B cell (primary cell): Measurements from ENCODE around the gene CA5A. TPM values are rescaled to one million over a fixed set of nuclear protein-coding genes. Genes with fewer than 3 reads are reported as not detected.

Source experiments
- ATAC-seq: fragments of 200-7000 bp; cut with Tn5 transposase; one replicate; pipeline ENCODE4 v1.10.0; 2021; ENCODE audit warnings: low read depth, mild to moderate bottlenecking, moderate number of reproducible peaks, moderate library complexity
- CTCF ChIA-PET: fragments of 350-600 bp; sonication (Branson Sonifier 250); formaldehyde crosslinking; loops from one replicate; lab custom pipeline; 2021; ENCODE audit warnings: antibody characterized with exemption, inconsistent platforms; lab: Charles Lee
- POLR2A ChIA-PET: fragments of 350-600 bp; sonication (Branson Sonifier 250); formaldehyde crosslinking; loops from one replicate; lab custom pipeline; 2021; ENCODE audit warnings: antibody characterized with exemption; lab: Charles Lee
- DNase-seq: peaks from one replicate; pipeline ENCODE4 v3.0.0; 2013
- H2AFZ ChIP-seq: 2 replicates; pipeline ENCODE4 v1.6.1; 2012; ENCODE audit warnings: mild to moderate bottlenecking, low read depth, low read length; ENCODE audit not compliant: insufficient read depth, poor library complexity, severe bottlenecking
- H3K27ac ChIP-seq, 2 donors: 1 replicate in 1 of 2; 2 replicates in 1 of 2; pipeline ENCODE4 v1.5.1; 2012 to 2013; ENCODE audit warnings: low read length in 2 of 2, mild to moderate bottlenecking in 2 of 2, moderate library complexity in 1 of 2
- H3K27me3 ChIP-seq, 4 experiments: fragments of 200-600 bp in 1 of 4; sonication (generic) in 1 of 4; replicated peaks in 1 of 4; 1 replicate in 2 of 4; 2 replicates in 2 of 4; pipeline versions ENCODE4 v1.6.1 to v1.7.0; 2013 to 2016; ENCODE audit warnings: low read length in 3 of 4, mild to moderate bottlenecking in 2 of 4, mixed read lengths in 1 of 4, moderate library complexity in 1 of 4; ENCODE audit not compliant: insufficient read depth in 4 of 4, control insufficient read depth in 3 of 4; ENCODE audit errors: control extremely low read depth in 1 of 4
- H3K36me3 ChIP-seq, 2 experiments: replicated peaks in 1 of 2; 1 replicate in 1 of 2; 2 replicates in 1 of 2; pipeline versions ENCODE4 v1.6.1 to v1.7.1; 2013; ENCODE audit warnings: low read length in 1 of 2; ENCODE audit not compliant: insufficient read depth in 2 of 2, control insufficient read depth in 1 of 2; ENCODE audit errors: control extremely low read depth in 1 of 2, extremely low read depth in 1 of 2
- H3K4me1 ChIP-seq, 2 donors: fragments of 200-600 bp in 1 of 2; sonication (generic) in 1 of 2; 1 replicate in 1 of 2; 2 replicates in 1 of 2; pipeline versions ENCODE4 v1.5.1 to v1.6.1; 2013 to 2017; ENCODE audit warnings: low read length in 2 of 2; ENCODE audit not compliant: control insufficient read depth in 2 of 2, insufficient read depth in 2 of 2
- H3K4me2 ChIP-seq: replicated peaks from 2 replicates; pipeline ENCODE3; 2012; ENCODE audit warnings: mild to moderate bottlenecking, low read depth, low read length; ENCODE audit not compliant: poor library complexity, severe bottlenecking
- H3K4me3 ChIP-seq, 5 experiments: fragments of 200-600 bp in 1 of 5; sonication (generic) in 1 of 5; 1 replicate in 3 of 5; 2 replicates in 2 of 5; pipeline versions ENCODE4 v1.5.1 to v1.7.0; 2011 to 2016; ENCODE audit warnings: low read length in 4 of 5, mild to moderate bottlenecking in 4 of 5, low read depth in 2 of 5, control low read depth in 1 of 5, moderate library complexity in 1 of 5; ENCODE audit not compliant: insufficient read depth in 1 of 5; ENCODE audit errors: control extremely low read depth in 1 of 5, extremely low read depth in 1 of 5
- H3K79me2 ChIP-seq: fragments of 200-600 bp; sonication (generic); one replicate; pipeline ENCODE4 v1.6.0; 2016; ENCODE audit warnings: low read length; ENCODE audit not compliant: control insufficient read depth, insufficient read depth
- H3K9ac ChIP-seq: fragments of 200-600 bp; sonication (generic); 2 replicates; pipeline ENCODE4 v1.6.1; 2017; ENCODE audit warnings: mild to moderate bottlenecking, low read length, moderate library complexity
- H3K9me3 ChIP-seq, 3 donors: one replicate each; pipeline versions ENCODE4 v1.6.1 to v1.7.1; 2013; ENCODE audit warnings: low read length in 2 of 3; ENCODE audit not compliant: control insufficient read depth in 2 of 3, insufficient read depth in 1 of 3; ENCODE audit errors: control extremely low read depth in 1 of 3
- H4K20me1 ChIP-seq: 2 replicates; pipeline ENCODE4 v1.6.0; 2012; ENCODE audit warnings: mild to moderate bottlenecking, low read length; ENCODE audit not compliant: insufficient read depth, control insufficient read depth, poor library complexity, severe bottlenecking
- H3K27ac Mint-ChIP-seq: one replicate; pipeline ENCODE4 v1.8.0; 2021; ENCODE audit warnings: mixed read lengths
- H3K27me3 Mint-ChIP-seq: one replicate; pipeline ENCODE4 v1.8.0; 2021; ENCODE audit warnings: mixed read lengths
- H3K4me1 Mint-ChIP-seq: one replicate; pipeline ENCODE4 v1.8.0; 2021; ENCODE audit warnings: mixed read lengths
- H3K4me3 Mint-ChIP-seq: one replicate; pipeline ENCODE4 v1.8.0; 2021; ENCODE audit warnings: mixed read lengths
- H3K9me3 Mint-ChIP-seq: one replicate; pipeline ENCODE4 v1.8.0; 2022; ENCODE audit warnings: mixed read lengths; ENCODE audit not compliant: insufficient read depth
- CTCF ChIP-seq: fragments of 200-600 bp; IDR thresholded peaks from one replicate; pipeline ENCODE4 v1.8.0; 2022; ENCODE audit warnings: antibody characterized with exemption, mild to moderate bottlenecking
- EZH2 ChIP-seq: IDR thresholded peaks from 2 replicates; pipeline ENCODE4 v1.6.1; 2012; ENCODE audit warnings: borderline replicate concordance, low read depth, mild to moderate bottlenecking, moderate library complexity, low read length; ENCODE audit not compliant: insufficient read depth, poor library complexity, severe bottlenecking
- whole genome bisulfite sequencing: methylation state at CpG from one replicate; pipeline ENCODE4 v1.1.5; 2013; ENCODE audit warnings: missing lambda C conversion rate; ENCODE audit not compliant: insufficient coverage; 5-methylcytosine and 5-hydroxymethylcytosine counted together
- intact Hi-C: fragments of 100-400 bp; cut with micrococcal nuclease; formaldehyde crosslinking; loops from one replicate; pipeline ENCODE4 v1.10.0; 2022
- polyA plus RNA-seq: library from polyadenylated mRNA; depleted of rRNA; stranded (reverse); fragments of >200 nt; gene quantifications from 2 replicates; pipeline ENCODE4 v1.2.3, GENCODE V29; 2012
- total RNA-seq, 2 donors: library from RNA; stranded (reverse); fragments of 120-200 nt in 1 of 2; gene quantifications; 1 replicate in 1 of 2; 2 replicates in 1 of 2; pipeline versions ENCODE4 v1.2.3 to v1.2.4, GENCODE V29; 2013 to 2022

Gene CA5A
- total and polyA plus RNA-seq, 2 donors (not counting 1 experiment from before 2014, with no cell fraction given), result 0.27 TPM; not detected in 1

GRCh38 chr16:87958632-87959031 is 22.3 kb upstream of the CA5A start:
- Histone ChIP-seq H3K9me3 (no peaks in the 10 kb centered on the region), H4K20me1 (peaks cover 79% of the 10 kb centered on the region), H3K4me2 (no peak overlapping the region), H2AFZ (no peak overlapping the region), H3K27ac (peak overlapping the region in 1 of 2 donors; percentile 11), H3K9ac (no peak overlapping the region), H3K4me3 (no peak overlapping the region), H3K36me3 (peaks cover 0 to 25% of the 10 kb centered on the region in 2 experiments), H3K79me2 (peaks cover 91% of the 10 kb centered on the region), H3K4me1 (peaks cover 55 to 72% of the 10 kb centered on the region in 2 donors), H3K27me3 (no peaks in the 10 kb centered on the region)
- Mint-ChIP-seq H3K27me3 (no peaks in the 10 kb centered on the region), H3K4me3 (peak overlapping the region; percentile 91), H3K4me1 (peaks cover 83% of the 10 kb centered on the region), H3K9me3 (no peaks in the 10 kb centered on the region), H3K27ac (peak overlapping the region; percentile 77)
- intact Hi-C loops, result no loop called here
- ChIA-PET POLR2A (interaction anchor here (0.6 kb wide), 1 partner anchor 116 kb away, joined by 7 read pairs; no protein-coding TSS in a partner anchor), CTCF (interaction anchor here (1.3 kb wide), 1 partner anchor 479 kb away, joined by 3 read pairs; no protein-coding TSS in a partner anchor)
- ATAC-seq (no peak), DNase-seq (no peak)
- 97% methylated on average over 9 of the region's 9 CpGs for WGBS
- TF ChIP-seq EZH2 (no peak), CTCF (no peak)

GRCh38 chr16:87957296-87958094 is 21.2 kb upstream of the CA5A start:
- TF ChIP-seq EZH2 (no peak), CTCF (no peak)
- peak overlapping the region; percentile 76 for H3K4me2 ChIP-seq
- ATAC-seq, result no peak
- intact Hi-C loops, result no loop called here
- no peaks in the 10 kb centered on the region for H3K9me3 ChIP-seq
- H3K27ac ChIP-seq, result peak overlapping the region; percentile 79 to 87
- H3K9ac ChIP-seq, result peak overlapping the region; percentile 59
- H3K27me3 ChIP-seq, result no peaks in the 10 kb centered on the region
- peaks cover 54 to 78% of the 10 kb centered on the region in 2 donors for H3K4me1 ChIP-seq
- Mint-ChIP-seq H3K27me3 (no peaks in the 10 kb centered on the region), H3K4me1 (peaks cover 80% of the 10 kb centered on the region), H3K27ac (peak overlapping the region; percentile 95), H3K9me3 (no peaks in the 10 kb centered on the region), H3K4me3 (peak overlapping the region; percentile 91)
- CTCF ChIA-PET, result interaction anchor here (1.2 to 1.7 kb wide), 5 partner anchors 16 to 480 kb away, joined by 3 to 8 read pairs (median 5); no protein-coding TSS in a partner anchor
- WGBS, result 93% methylated on average over 34 of the region's 34 CpGs
- peaks cover 68% of the 10 kb centered on the region for H4K20me1 ChIP-seq
- H2AFZ ChIP-seq, result peak overlapping the region; percentile 59
- H3K79me2 ChIP-seq, result peaks cover 91% of the 10 kb centered on the region
- peak overlapping the region in 2 of 5 experiments; percentile 11 to 62 for H3K4me3 ChIP-seq
- POLR2A ChIA-PET, result interaction anchor here (0.5 to 1.4 kb wide), 2 partner anchors 9 to 343 kb away, joined by 3 to 4 read pairs; no protein-coding TSS in a partner anchor
- peaks cover 0 to 32% of the 10 kb centered on the region in 2 experiments for H3K36me3 ChIP-seq
- DNase-seq, result no peak
